SK-N-SH treated with all-trans-retinoic acid at 6 μM for 48 hours (cell line): ENCODE results near the gene BMP6.

Experiments used
- ARNTL ChIP-seq: fragments of 450-650 bp; formaldehyde crosslinking; IDR thresholded peaks from 2 replicates; pipeline ENCODE4 v1.5.0; 2020; ENCODE audit warnings: low read depth, mild to moderate bottlenecking, moderate library complexity, borderline replicate concordance
- BACH2 ChIP-seq: fragments of 250-450 bp; sonication (Bioruptor Pico); IDR thresholded peaks from 2 replicates; pipeline ENCODE4 v1.9.0; 2021; ENCODE audit warnings: mild to moderate bottlenecking, borderline replicate concordance
- CREB5 ChIP-seq: fragments of 250-450 bp; sonication (Bioruptor Pico); IDR thresholded peaks from 2 replicates; pipeline ENCODE4 v1.5.1; 2020; ENCODE audit warnings: low read depth, mild to moderate bottlenecking, moderate library complexity
- ISL1 ChIP-seq: fragments of 250-450 bp; sonication (Bioruptor Pico); IDR thresholded peaks from 2 replicates; pipeline ENCODE4 v2.1.2; 2022; ENCODE audit warnings: mild to moderate bottlenecking, moderate library complexity
- OSR1 ChIP-seq: fragments of 250-450 bp; sonication (Bioruptor Pico); IDR thresholded peaks from 2 replicates; pipeline ENCODE4 v1.8.0; 2022; ENCODE audit warnings: moderate library complexity, mild to moderate bottlenecking, inconsistent platforms
- PATZ1 ChIP-seq: fragments of 250-450 bp; sonication (Bioruptor Pico); IDR thresholded peaks from 2 replicates; pipeline ENCODE4 v1.8.0; 2020; ENCODE audit warnings: mild to moderate bottlenecking, moderate library complexity, borderline replicate concordance
- PPARA ChIP-seq: fragments of 250-450 bp; sonication (Bioruptor Pico); IDR thresholded peaks from 2 replicates; pipeline ENCODE4 v1.5.0; 2020; ENCODE audit warnings: mild to moderate bottlenecking, borderline replicate concordance
- RARB ChIP-seq: fragments of 250-450 bp; sonication (Bioruptor Pico); IDR thresholded peaks from 2 replicates; pipeline ENCODE4 v1.8.0; 2021; ENCODE audit warnings: mild to moderate bottlenecking, moderate library complexity
- TCF4 ChIP-seq: fragments of 250-450 bp; sonication (Bioruptor Pico); IDR thresholded peaks from 2 replicates; pipeline ENCODE4 v1.8.0; 2021; ENCODE audit warnings: mild to moderate bottlenecking, moderate library complexity, borderline replicate concordance
- ZC3H10 ChIP-seq: fragments of 250-450 bp; sonication (Bioruptor Pico); IDR thresholded peaks from 2 replicates; pipeline ENCODE4 v1.5.1; 2021; ENCODE audit warnings: mild to moderate bottlenecking, moderate library complexity
- ZFP3 ChIP-seq: fragments of 250-450 bp; sonication (Bioruptor Pico); IDR thresholded peaks from 2 replicates; pipeline ENCODE4 v1.5.0; 2020; ENCODE audit warnings: mild to moderate bottlenecking, moderate library complexity
- ZFP30 ChIP-seq: fragments of 450-650 bp; formaldehyde crosslinking; IDR thresholded peaks from 2 replicates; pipeline ENCODE4 v1.5.0; 2022; ENCODE audit warnings: mild to moderate bottlenecking, moderate library complexity
- ZNF70 ChIP-seq: fragments of 450-650 bp; formaldehyde crosslinking; IDR thresholded peaks from 2 replicates; pipeline ENCODE4 v1.5.0; 2020; ENCODE audit warnings: mild to moderate bottlenecking, moderate library complexity
- ZNF8 ChIP-seq: fragments of 450-650 bp; formaldehyde crosslinking; IDR thresholded peaks from 2 replicates; pipeline ENCODE4 v1.5.0; 2020; ENCODE audit warnings: mild to moderate bottlenecking, moderate library complexity

GRCh38 chr6:7797386-7797785 lies 71.5 kb downstream of the BMP6 start:
- TF ChIP-seq ZFP3 (CRISPR knock-in tag) (no peak), PPARA (no peak), PATZ1 (CRISPR knock-in tag) (no peak), ISL1 (CRISPR knock-in tag) (no peak), CREB5 (CRISPR knock-in tag) (no peak), ZFP30 (CRISPR knock-in tag) (no peak), ZC3H10 (CRISPR knock-in tag) (no peak), ZNF8 (CRISPR knock-in tag) (no peak), RARB (CRISPR knock-in tag) (no peak), OSR1 (CRISPR knock-in tag) (no peak), ZNF70 (CRISPR knock-in tag) (no peak), BACH2 (CRISPR knock-in tag) (no peak), TCF4 (CRISPR knock-in tag) (no peak), ARNTL (CRISPR knock-in tag) (no peak)
